NOMO-1 treated with DMSO at 0.1 percent for 48 hours (cell line): Measurements from ENCODE around the gene DAZAP1.
A peak's percentile ranks its signal among the peaks of the same experiment; 100 is the strongest.

Experiments
- DNase-seq: peaks from one replicate; lab custom pipeline; 2025; ENCODE audit not compliant: unreplicated experiment; lab: John Stamatoyannopoulos, UW

Gene DAZAP1

DNA sequence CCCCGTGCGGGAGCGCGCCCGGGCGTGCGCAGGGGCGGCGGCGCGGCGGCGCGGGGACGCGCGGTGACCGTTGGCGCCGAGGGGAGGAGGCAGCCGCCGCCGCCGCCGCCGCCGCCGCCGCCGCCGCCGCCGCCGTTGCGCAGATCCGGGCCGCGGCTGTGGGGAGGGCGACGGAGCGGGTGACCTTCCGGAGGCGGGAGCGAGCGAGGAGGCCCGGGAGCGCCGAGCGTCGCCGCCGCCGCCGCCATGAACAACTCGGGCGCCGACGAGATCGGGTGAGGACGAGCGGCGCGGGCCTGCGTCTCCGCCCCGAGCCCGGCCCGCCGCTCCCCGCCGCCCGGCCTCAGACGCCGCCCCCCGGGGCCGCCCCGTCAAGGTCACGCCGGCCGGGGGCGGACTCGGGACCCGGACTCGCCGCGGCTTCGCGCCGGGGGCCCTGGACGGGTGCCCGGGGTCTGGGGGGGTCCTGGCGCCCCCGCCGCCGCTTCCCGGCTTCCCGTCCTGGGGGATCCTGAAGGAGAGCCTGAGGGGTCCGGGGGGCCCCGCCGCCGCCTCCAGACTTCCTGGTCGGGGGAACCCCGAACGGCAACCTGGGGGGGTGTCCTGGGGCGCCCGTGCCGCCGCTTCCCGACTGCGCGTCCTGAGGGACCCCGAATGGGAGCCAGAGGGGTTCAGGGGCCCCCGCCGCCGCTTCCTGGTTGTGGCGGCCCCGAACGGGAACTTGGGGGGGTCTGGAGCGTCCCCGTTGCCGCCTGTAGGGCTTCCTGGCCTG lies at the start of gene DAZAP1:
Gene DAZAP1 (plus strand): TSS at position 59 of the 772 bp plus-strand sequence. CDS start 188 bp downstream, at position 247.
- DNase-seq, result no peak

DNA sequence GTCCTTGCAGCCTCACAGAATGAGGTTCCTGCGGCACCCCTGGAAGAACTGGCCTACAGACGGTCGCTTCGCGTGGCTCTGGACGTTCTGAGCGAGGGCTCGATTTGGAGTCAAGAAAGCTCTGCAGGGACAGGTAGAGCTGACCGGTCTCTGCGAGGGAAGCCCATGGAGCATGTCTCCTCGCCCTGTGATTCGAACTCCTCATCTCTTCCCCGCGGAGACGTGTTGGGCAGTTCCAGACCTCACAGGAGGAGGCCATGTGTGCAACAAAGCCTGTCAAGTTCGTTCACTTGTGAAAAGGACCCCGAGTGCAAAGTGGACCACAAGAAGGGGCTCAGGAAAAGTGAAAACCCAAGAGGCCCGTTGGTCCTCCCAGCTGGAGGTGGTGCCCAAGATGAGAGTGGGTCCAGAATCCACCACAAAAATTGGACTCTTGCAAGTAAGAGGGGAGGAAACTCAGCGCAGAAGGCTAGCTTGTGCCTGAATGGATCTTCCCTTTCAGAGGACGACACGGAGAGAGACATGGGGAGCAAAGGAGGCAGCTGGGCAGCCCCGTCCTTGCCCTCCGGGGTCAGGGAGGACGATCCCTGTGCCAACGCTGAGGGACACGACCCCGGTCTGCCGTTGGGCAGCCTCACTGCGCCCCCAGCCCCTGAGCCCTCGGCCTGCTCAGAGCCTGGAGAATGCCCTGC lies 47.1 kb upstream of the DAZAP1 start:
- no peak for DNase-seq

DNA sequence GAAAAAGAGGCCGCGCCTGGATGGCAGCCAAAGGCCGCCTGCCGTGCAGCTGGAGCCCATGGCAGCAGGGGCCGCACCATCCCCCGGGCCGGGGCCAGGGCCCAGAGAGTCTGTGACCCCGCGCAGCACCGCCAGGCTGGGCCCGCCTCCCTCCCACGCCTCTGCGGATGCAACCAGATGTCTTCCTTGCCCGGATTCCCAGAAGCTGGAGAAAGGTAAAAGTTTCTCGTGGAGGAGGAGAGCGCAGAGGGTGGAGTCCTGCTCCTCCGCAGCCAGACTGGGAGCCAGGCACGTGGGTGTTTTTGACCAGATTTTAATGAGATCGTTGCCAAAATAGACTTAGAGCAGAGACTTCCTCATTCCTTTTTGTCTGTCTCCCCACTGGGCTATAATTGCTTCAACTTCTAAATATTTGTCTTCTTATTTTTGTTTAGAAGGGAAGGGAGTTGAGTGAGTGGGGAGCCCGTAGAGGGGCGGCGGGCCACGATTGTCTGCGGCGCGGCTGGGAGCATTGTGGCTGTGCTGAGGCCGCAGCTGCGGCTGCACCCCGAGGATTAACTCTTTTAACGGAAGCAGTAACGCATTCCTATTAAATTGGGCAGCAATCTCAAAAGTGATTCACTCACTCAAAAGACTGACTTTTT lies 46.4 kb upstream of the DAZAP1 start:
- DNase-seq, result peak; percentile 79

DNA sequence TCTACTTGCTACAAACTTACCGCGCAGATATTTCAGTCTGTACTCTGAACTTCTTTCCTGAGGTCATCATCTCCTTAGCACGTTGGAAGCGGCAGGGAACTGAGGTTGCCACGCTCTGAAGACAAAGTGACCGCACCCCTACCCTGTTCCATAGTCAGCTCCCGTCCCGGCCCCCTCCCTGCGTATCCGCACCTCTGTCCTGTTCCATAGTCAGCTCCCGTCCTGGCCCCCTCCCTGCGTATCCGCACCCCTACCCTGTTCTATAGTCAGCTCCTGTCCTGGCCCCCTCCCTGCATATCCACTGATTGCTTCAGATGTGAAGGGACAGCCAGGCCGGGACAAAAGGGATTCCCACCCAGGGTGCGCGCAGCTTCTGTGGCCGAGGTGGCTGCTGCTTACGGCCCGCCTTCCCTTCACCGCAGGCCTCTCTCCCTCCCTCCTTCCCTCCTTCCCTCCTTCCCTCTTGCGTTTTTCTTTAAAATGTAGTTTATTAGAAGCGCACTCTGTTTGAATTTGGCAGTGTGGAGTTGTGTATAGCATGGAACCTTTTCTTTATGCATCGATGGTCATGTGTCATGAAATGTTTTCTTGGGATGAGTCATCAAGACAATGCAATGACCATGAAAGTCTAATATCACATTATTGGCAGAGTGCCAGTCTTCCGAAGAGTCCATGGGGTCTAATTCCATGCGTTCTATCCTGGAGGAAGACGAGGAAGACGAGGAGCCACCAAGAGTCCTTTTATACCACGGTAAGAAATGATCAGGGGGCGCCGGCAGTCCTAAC lies 45.6 kb upstream of the DAZAP1 start:
- no peak for DNase-seq

DNA sequence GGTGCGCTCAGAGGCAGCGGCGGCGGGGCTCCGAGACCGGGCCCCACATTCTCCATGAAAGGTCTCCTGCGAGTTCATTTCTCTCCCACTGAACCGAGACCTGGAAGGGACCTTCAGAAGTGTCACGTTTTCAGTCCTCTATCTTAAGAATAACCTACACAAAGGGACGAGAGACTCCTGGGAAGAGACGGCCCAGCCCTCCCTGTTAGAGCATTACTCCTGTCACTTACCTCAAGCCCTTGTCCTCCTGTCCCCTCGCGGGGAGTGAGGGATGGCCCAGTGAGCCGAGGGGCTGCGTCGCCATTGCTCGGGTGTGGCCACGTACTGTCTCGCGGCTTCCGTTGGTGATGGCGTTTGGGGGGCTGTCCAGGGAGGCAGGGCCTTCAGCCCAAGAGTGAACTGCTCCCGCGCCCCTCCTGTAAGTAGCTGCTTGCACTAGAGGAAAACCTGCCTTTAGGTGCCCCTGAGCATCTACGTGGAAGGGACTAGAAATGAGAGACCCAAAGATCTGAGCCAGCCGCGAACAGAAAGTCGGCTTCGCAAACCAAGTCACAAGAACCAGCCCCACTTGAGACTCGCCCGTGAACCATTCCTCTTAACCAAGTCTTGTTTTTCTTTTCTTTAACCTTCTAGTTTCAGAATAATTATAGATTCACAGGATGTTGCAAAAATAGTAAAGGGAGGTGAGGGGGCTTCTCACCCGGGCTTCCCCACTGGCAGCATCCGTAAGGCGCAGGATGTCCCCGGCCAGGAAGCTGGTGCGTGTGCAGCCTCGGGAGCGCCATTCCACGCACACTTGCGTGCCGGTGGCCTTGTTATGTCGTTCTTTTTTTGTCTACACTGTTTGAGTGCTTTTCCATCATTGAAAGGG lies 44.8 kb upstream of the DAZAP1 start:
- no peak for DNase-seq

DNA sequence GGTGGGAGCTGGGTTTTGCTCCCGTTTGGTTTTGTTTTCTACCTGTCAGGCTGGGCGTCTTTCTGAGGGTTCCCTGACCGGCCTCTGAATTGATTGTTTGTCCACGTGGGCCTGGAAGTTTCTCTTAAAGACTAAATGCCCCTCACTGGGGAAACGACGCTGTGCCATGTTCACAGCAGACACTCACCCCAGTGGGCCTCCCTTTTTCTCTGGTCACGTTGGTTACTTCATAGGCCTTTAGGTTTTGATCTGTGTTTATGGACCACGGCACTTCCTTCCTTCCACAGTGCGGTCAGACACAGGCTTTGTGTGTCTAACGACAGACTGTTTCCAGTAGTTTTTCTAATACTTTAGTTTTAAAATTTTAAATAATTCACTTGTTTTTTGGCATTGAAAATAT lies 43.8 kb upstream of the DAZAP1 start:
- DNase-seq, result peak; percentile 57

DNA sequence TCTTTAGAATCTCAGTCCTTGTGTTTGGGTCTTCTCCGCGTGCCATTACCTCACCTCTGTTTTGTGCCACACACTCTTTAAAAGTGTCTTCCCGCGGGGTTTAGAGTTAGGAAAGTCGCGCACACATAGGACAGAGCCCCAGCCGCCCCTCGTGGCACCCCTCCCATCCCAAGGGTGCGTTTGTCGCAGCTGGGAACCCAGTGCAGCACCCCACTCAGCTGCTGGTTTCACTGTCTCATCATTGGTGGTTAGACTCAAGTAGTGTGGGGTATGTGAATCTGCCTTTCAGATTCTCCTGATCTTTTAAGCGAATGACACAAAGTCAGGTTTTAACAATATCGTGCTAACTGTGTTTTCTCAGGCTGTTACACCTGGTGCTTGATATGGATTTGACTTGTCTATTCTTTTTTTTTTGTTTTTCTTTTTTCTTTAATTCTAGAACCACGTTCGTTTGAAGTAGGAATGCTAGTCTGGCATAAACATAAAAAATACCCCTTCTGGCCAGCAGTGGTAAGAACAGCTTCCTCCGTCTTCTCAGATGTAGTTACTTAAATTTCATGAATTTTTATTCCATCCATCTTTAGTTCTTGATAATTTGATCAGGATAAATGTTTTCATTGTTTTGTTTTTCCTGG lies 43.2 kb upstream of the DAZAP1 start:
- DNase-seq, result no peak

DNA sequence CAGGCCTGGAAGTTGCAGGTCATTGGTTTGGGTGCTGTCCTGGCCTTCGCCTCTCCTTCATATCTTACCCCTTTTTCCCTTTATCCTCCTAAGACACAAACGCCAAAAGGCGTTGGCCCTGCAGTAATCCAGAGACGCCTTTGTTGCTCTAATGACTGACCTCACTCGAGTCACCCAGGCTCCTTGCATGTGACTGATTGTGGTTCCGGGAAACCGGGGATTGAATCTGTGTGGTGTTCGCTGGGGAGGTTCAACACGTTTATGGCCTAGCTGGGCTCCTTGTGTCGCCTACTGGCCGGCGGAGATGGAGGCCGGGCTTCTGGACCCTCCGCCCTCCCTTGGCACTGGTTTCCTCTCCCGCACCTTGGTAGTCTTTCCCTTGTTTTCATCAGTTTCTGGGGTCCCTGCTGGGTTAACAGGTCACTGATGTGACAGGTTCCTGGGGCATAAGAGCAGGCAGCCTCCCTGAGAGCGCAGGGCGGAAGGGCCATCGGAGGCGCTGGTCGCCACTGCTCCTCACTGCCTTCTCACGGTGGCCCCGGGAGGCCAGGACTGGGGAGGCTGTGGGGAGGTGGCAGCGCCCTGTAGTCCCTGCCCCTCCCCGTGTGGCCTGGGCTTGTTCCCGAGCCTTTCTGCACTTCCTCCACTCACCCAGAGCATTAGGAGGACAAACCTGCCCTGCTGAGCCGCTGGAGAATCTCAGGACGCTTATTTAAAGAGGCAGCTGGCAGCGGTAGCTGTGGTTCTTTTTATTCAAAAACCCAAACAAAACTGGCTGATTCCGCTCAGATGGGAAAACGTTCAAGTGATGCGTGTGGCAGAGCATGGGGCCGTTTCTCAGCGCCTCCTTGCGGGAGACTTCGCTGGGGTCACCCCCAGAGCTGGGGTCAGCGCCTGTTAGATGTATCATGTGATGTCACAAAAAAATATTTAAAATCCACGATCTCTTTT lies 41.8 kb upstream of the DAZAP1 start:
- no peak for DNase-seq

DNA sequence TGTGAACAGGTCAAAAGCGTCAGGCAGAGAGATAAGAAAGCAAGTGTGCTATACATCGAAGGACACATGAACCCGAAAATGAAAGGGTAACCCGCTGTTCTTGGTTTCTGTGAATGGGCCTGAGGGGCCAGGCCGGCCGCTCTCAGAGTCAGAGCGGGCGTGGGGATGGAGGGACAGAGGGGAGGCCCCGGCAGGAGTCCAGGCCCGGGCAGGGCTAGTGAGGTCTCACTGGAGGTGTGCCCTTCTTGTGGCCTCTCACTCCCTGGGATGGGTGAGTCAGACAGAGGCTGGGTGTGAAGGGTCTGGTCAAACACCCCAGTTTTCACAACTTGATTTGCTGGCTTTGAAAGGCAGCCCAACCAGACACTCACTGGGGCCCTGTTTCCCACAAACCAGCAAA lies 41.1 kb upstream of the DAZAP1 start:
- no peak for DNase-seq

DNA sequence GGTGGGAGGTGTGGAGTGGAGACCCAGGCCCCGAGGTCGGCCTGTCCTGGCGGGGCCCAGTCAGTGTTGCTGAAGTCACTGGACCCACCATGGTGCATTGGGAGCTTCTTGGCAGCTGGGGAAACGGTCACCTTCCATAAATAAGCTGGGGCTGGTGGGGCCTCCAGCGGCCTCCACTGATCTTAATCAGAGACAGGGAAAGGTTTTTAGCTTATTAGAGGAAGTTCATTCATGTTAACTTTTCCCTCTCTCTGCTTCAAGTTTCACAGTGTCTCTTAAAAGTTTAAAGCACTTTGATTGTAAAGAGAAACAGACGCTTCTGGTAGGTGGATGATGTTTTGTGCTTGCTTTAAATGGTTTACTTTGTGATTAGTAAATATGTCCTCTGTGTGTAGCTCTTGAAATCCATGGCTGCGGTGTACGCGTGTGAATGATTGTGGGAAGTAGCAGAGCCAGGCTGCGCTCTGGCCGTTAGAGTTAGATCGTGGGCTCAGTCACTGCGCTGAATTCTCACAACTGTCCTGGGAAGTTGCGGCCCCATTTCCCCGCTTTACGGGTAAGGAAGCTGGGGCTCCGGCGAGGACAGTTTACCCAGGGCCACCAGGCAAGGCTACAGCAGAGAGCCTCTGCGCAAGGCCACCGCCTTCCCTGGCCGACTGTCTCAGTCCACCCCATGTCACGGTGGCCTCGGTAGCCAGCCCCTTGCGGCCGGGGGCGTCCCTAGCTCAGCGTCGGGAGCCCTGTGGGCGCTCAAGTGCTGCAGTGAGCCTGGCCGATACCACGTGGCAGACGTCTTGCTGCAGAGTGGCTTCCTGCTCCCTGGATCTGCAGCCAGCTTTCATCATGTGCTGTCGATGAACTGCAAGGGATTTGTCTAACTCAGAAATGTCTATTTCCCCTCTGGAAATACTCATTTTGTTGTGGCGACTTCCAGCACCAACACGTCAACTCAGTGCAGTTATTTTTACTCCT lies 40.2 kb upstream of the DAZAP1 start:
- DNase-seq, result peak; percentile 45

DNA sequence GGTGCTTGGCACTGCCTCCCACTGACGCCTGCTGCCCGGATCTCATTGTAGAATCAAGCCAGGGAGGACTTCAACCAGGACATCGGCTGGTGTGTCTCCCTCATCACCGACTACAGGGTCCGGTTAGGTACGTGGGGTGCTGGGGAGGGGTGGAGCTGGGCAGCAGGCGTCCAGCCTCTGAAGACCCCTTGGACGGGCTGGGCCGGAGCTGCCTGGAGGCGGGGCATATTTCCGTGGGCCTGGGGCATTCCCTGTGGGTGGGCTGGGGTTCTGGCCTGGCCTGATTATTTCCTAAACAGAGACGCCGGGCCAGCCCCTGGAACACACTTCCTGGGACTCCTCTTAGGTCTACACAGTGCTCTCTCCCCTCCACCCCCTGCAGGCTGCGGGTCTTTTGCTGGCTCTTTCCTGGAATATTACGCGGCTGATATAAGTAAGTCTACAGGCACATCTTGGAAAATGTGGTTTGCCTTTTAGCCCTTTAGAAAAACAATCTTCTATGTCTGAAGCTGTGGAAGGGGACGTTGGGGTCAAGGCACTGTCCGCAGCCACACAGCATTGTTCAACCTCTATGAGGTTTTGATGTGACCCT lies 38.1 kb upstream of the DAZAP1 start:
- no peak for DNase-seq

DNA sequence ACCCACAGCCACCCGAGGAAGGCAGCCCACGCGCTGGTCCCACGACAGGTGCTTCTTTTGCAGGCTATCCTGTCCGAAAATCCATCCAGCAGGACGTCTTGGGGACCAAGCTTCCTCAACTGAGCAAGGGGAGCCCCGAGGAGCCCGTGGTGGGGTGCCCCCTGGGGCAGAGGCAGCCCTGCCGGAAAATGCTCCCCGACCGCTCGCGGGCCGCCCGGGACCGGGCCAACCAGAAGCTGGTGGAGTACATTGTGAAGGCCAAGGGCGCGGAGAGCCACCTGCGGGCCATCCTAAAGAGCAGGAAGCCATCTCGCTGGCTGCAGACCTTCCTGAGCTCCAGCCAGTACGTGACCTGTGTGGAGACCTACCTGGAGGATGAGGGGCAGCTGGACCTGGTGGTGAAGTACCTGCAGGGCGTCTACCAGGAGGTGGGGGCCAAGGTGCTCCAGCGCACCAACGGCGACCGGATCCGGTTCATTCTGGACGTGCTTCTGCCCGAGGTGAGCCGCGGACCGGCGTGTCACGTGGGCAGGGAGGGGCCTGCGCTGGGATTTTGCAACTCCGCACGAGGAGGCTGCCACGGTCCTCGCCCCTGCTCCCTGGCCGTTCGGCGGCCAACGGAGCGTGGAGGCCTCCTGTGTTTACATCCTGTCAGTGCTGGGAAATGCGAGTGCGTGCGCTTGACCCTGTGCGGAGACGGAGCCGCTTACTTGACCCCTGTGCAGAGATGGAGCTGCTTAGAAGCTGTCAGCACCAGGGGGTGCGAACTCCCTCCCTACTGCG lies 36.6 kb upstream of the DAZAP1 start:
- no peak for DNase-seq

DNA sequence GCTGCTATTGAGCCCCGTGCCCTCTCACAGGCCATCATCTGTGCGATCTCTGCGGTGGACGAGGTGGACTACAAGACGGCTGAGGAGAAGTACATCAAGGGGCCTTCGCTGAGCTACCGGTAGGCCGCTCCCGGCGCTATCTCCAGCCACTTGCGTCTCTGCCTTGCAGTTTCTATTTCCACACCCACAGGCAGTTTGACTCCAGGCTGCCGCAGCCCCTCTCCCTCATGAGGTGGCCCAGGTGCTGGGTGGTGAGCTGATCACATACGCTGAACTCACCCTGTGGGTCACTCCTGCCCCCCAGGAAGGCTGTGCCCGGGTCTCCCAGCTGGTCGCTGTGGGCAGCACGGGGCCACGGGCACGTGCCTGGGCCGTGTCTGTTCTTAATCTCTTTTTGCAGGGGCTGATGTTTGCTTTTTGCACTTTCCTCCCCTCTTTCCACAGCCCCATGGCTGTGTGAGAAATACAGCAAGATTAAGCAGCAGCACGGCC lies 34.3 kb upstream of the DAZAP1 start:
- no peak for DNase-seq

DNA sequence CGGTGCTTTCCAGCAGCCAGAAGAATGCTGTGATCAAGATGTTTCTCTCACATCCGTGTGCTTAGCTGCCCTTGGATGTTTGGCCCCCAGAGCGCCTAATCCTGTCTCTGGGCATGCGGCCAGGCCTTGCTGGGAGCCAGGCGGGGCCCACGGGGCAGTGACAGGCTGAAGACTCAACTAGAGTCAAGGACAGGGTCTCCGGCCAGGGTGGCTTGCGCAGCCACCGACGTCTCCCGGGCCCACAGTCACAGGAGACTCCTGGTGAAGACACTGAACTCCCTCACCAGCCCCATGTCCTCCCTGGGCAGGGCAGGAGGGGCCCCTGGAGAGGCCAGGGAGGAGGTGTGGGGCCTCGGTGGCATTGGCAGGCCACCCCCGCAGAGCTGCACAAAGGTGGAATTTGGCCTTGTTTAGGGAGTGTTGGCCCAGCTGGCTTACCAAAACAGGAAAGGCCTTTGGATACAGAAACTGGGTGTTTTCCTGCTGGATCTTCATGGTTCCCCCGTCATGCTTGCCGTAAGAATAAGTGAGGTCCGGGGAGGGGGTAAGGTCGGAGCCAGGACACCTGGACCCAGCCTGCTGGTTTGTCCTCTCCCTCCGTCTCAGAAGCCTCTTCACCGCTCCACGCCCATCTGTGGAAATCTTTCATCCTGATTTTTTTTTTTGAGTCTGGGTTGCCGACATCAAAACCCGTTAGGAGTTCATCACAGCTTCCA lies 33.7 kb upstream of the DAZAP1 start:
- no peak for DNase-seq

DNA sequence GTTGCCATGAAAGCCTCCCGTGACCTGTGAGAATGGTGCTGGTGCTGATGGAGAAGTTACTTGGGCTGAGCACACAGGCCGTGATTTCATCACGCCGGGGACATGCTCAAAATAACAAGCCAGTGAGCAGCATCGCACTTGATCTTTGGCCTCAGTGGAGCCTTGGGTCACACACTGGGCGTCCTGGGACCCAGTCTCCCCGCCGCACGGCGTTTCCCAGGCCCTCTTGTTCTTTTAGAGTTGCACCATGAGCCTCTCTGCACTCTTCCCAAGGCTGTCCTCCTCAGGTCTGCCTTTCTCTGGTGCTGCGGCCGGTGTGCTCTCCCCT lies 33.2 kb upstream of the DAZAP1 start:
- no peak for DNase-seq

DNA sequence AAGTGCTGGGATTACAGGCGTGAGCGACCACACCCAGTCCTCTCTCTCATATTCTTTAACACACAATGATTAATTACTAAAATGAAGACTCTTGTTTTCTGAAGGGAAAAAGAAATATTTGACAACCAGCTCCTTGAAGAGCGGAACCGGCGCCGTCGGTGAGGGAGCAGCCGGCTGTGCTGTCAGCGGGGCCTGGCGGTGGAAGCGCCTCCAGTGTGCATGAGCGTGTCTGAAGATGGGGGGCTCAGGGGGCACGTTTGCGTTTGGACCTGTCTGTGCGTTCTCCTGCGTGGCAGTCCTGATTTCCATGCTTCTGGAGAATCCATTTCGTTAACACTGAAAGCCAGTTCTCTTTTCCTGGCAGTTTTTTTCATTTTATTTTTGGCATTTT lies 31.0 kb upstream of the DAZAP1 start:
- DNase-seq, result no peak
